Thoracic aorta (tissue), 2 donors: Measurements from ENCODE around the gene POU2AF1. TPM values are rescaled to one million over a fixed set of nuclear protein-coding genes. Genes with fewer than 3 reads are reported as not detected.

Source experiments
- ATAC-seq: fragments of 150-250 bp; one replicate; pipeline ENCODE4 v1.8.0; 2017; ENCODE audit warnings: low read depth; ENCODE audit not compliant: insufficient number of reproducible peaks, low FRiP score
- DNase-seq: peaks from one replicate; pipeline ENCODE4 v3.0.0-alpha.2; 2020; ENCODE audit warnings: low spot score
- H3K27ac ChIP-seq, 2 donors: fragments of 200-600 bp; sonication (generic); 1 replicate in 1 of 2; 2 replicates in 1 of 2; pipeline ENCODE4 v1.5.1; 2016; ENCODE audit warnings: mild to moderate bottlenecking in 2 of 2, moderate library complexity in 2 of 2
- H3K27me3 ChIP-seq: fragments of 200-600 bp; sonication (generic); replicated peaks from 2 replicates; pipeline ENCODE4 v1.6.0; 2016; ENCODE audit warnings: mild to moderate bottlenecking; ENCODE audit not compliant: insufficient read depth
- H3K36me3 ChIP-seq: fragments of 200-600 bp; sonication (generic); one replicate; pipeline ENCODE4 v1.5.1; 2016
- H3K4me1 ChIP-seq, 2 donors: fragments of 200-600 bp; sonication (generic); 1 replicate in 1 of 2; 2 replicates in 1 of 2; pipeline versions ENCODE4 v1.5.1 to v1.6.0; 2016; ENCODE audit warnings: low read depth in 2 of 2, mild to moderate bottlenecking in 1 of 2; ENCODE audit not compliant: control insufficient read depth in 1 of 2
- H3K4me3 ChIP-seq: fragments of 200-600 bp; sonication (generic); 2 replicates; pipeline ENCODE4 v1.5.1; 2016; ENCODE audit warnings: mild to moderate bottlenecking
- H3K9me3 ChIP-seq: fragments of 200-600 bp; sonication (generic); 2 replicates; pipeline ENCODE4 v1.5.1; 2016
- CTCF ChIP-seq: fragments of 200-600 bp; sonication (generic); IDR thresholded peaks from one replicate; pipeline ENCODE4 v1.5.1; 2019; ENCODE audit warnings: antibody characterized with exemption
- total RNA-seq, 2 donors: library from RNA; depleted of rRNA; stranded (reverse); fragments of >200 nt; gene quantifications; one replicate each; pipeline versions ENCODE4 v1.1.0 to v1.2.3, GENCODE V29; 2016

Gene POU2AF1
- total RNA-seq, 2 donors from 2014 or later: not detected

DNA sequence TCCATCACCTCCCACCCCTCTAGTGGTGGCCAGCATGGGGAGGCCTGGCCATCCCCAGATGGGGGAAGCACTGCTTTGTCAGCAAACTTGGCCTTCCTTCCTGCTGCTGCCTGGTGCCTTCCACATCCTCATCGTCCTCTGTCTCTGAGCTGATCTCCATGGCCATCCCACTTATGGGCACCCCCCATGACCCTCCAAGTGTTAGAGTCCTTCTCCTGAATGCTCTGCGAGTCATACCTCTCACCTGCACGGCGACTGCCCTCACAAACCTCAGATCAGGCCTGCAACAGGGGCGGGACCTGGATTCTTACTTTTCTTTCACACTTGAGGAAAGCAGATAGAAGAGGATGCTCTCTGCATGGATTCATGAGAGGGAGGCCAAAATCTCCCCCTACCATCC, 24.0 kb downstream of the POU2AF1 start:
- no peak overlapping the region for H3K27ac ChIP-seq
- no peak for TF ChIP-seq CTCF
- no peak for DNase-seq

GRCh38 chr11:111354601-111354891, 24.5 kb downstream of the POU2AF1 start:
- Histone ChIP-seq H3K4me1 (peaks cover 0 to 12% of the 10 kb centered on the region in 2 donors), H3K4me3 (no peak overlapping the region), H3K36me3 (no peaks in the 10 kb centered on the region), H3K27me3 (no peaks in the 10 kb centered on the region), H3K27ac (no peak overlapping the region), H3K9me3 (no peaks in the 10 kb centered on the region)
- ATAC-seq (no peak), DNase-seq (no peak)
- TF ChIP-seq CTCF: no peak

More for the DNA sequence above, 24.0 kb downstream of the POU2AF1 start:
- ATAC-seq: no peak
- H3K4me3 ChIP-seq: no peak overlapping the region
- no peaks in the 10 kb centered on the region for H3K9me3 ChIP-seq
- peaks cover 0 to 12% of the 10 kb centered on the region in 2 donors for H3K4me1 ChIP-seq
- H3K27me3 ChIP-seq: no peaks in the 10 kb centered on the region
- H3K36me3 ChIP-seq: no peaks in the 10 kb centered on the region

GRCh38 chr11:111353776-111354600, 25.1 kb downstream of the POU2AF1 start:
- DNase-seq (no peak), ATAC-seq (no peak)
- H3K27ac ChIP-seq: no peak overlapping the region
- TF ChIP-seq CTCF: no peak
- no peaks in the 10 kb centered on the region for H3K9me3 ChIP-seq
- no peaks in the 10 kb centered on the region for H3K27me3 ChIP-seq
- no peak overlapping the region for H3K4me3 ChIP-seq
- H3K4me1 ChIP-seq: peaks cover 0 to 12% of the 10 kb centered on the region in 2 donors
- no peaks in the 10 kb centered on the region for H3K36me3 ChIP-seq

GRCh38 chr11:111352935-111353710, 26.0 kb downstream of the POU2AF1 start:
- Histone ChIP-seq H3K9me3 (no peaks in the 10 kb centered on the region), H3K4me3 (no peak overlapping the region), H3K27me3 (no peaks in the 10 kb centered on the region), H3K36me3 (no peaks in the 10 kb centered on the region), H3K4me1 (peaks cover 0 to 12% of the 10 kb centered on the region in 2 donors), H3K27ac (no peak overlapping the region)
- DNase-seq: no peak
- no peak for TF ChIP-seq CTCF
- ATAC-seq: no peak

GRCh38 chr11:111352231-111352746, 26.8 kb downstream of the POU2AF1 start:
- no peaks in the 10 kb centered on the region for H3K9me3 ChIP-seq
- H3K36me3 ChIP-seq: no peaks in the 10 kb centered on the region
- ATAC-seq (no peak), DNase-seq (no peak)
- H3K4me1 ChIP-seq: peaks cover 0 to 12% of the 10 kb centered on the region in 2 donors
- H3K4me3 ChIP-seq: no peak overlapping the region
- no peak overlapping the region for H3K27ac ChIP-seq
- TF ChIP-seq CTCF: no peak
- H3K27me3 ChIP-seq: no peaks in the 10 kb centered on the region
